Activated naive CD4-positive, alpha-beta T cell treated with anti-CD3 and anti-CD28 coated beads, Interleukin-2, amount 50 U/mL, for 16 hours (primary cell): ENCODE data around the gene ZNF107.
"Not testable (repeated sequence)": the region's sequence is repeated elsewhere in the genome, so short reads cannot be mapped to it uniquely, and the experiment has no call there.

Source experiments
- DNase-seq: peaks from one replicate; pipeline ENCODE4 v3.0.0-alpha.2; 2020

The ZNF107 gene

GRCh38 chr7:64651203-64651602 lies 14.7 kb upstream of the ZNF107 start:
- DNase-seq: no peak

- no peak for DNase-seq
Observed at GRCh38 chr7:64651632-64652165, 14.2 kb upstream of the ZNF107 start.

- no peak for DNase-seq
Observed at GRCh38 chr7:64653721-64654401, 12.1 kb upstream of the ZNF107 start.

- no peak for DNase-seq
Observed at GRCh38 chr7:64654796-64655548, 11.0 kb upstream of the ZNF107 start.

GRCh38 chr7:64655811-64656210 lies 10.1 kb upstream of the ZNF107 start:
- DNase-seq: no peak

- DNase-seq: no peak
Observed at GRCh38 chr7:64656489-64656888, 9.4 kb upstream of the ZNF107 start.

- DNase-seq: not testable (repeated sequence)
Observed at GRCh38 chr7:64662091-64662490, 3.8 kb upstream of the ZNF107 start.

GRCh38 chr7:64666663-64667050 lies 724 bp downstream of the ZNF107 start:
- no peak for DNase-seq

GRCh38 chr7:64667311-64667710 lies 1.4 kb downstream of the ZNF107 start:
- DNase-seq: no peak

- no peak for DNase-seq
Observed at GRCh38 chr7:64672414-64672813, 6.5 kb downstream of the ZNF107 start.

- DNase-seq: no peak
Observed at GRCh38 chr7:64685091-64685490, 19.2 kb downstream of the ZNF107 start.

GRCh38 chr7:64685741-64686140 lies 19.8 kb downstream of the ZNF107 start:
- no peak for DNase-seq

GRCh38 chr7:64686493-64687184 lies 20.7 kb downstream of the ZNF107 start:
- no peak for DNase-seq

- DNase-seq: no peak
Observed at GRCh38 chr7:64687249-64687648, 21.3 kb downstream of the ZNF107 start.

GRCh38 chr7:64688988-64689387 lies 23.1 kb downstream of the ZNF107 start:
- DNase-seq: no peak

- DNase-seq: no peak
Observed at GRCh38 chr7:64691831-64692230, 25.9 kb downstream of the ZNF107 start.

GRCh38 chr7:64697863-64698262 lies 31.9 kb downstream of the ZNF107 start:
- not testable (repeated sequence) for DNase-seq

GRCh38 chr7:64706625-64707292 lies 40.8 kb downstream of the ZNF107 start:
- no peak for DNase-seq

GRCh38 chr7:64717896-64718295 lies 52.0 kb downstream of the ZNF107 start:
- DNase-seq: not testable (repeated sequence)

GRCh38 chr7:64729089-64729848 lies 63.3 kb downstream of the ZNF107 start:
- no peak for DNase-seq

- DNase-seq: no peak
Observed at GRCh38 chr7:64733550-64734240, 67.8 kb downstream of the ZNF107 start.

- no peak for DNase-seq
Observed at GRCh38 chr7:64736575-64736974, 70.6 kb downstream of the ZNF107 start.
